Epidermal melanocyte (primary cell): Measurements from ENCODE around the gene GNPDA2.

Source experiments
- DNase-seq: peaks from one replicate; pipeline ENCODE4 v3.0.0; 2011; ENCODE audit warnings: low spot score; ENCODE audit not compliant: insufficient read length

Gene GNPDA2

DNA sequence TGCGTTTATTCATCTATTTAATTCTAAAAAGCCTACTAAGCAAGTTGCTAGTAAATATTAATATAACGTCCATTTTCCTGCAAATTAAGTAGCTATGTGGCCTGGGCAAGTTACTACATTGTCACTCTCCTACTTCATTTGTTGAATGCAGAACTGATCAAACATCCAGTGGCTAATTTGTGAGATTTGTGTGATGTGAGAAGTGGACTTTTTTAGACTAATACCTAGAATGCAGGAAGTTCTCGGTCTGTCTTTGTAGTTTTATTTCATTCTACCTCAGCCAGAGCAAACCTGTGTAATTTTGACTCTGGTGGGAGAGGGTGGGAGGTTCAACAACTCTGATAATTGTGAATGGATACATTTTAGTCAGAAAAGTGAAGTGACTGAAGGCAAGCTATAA is 47.3 kb downstream of the GNPDA2 start:
- no peak for DNase-seq

DNA sequence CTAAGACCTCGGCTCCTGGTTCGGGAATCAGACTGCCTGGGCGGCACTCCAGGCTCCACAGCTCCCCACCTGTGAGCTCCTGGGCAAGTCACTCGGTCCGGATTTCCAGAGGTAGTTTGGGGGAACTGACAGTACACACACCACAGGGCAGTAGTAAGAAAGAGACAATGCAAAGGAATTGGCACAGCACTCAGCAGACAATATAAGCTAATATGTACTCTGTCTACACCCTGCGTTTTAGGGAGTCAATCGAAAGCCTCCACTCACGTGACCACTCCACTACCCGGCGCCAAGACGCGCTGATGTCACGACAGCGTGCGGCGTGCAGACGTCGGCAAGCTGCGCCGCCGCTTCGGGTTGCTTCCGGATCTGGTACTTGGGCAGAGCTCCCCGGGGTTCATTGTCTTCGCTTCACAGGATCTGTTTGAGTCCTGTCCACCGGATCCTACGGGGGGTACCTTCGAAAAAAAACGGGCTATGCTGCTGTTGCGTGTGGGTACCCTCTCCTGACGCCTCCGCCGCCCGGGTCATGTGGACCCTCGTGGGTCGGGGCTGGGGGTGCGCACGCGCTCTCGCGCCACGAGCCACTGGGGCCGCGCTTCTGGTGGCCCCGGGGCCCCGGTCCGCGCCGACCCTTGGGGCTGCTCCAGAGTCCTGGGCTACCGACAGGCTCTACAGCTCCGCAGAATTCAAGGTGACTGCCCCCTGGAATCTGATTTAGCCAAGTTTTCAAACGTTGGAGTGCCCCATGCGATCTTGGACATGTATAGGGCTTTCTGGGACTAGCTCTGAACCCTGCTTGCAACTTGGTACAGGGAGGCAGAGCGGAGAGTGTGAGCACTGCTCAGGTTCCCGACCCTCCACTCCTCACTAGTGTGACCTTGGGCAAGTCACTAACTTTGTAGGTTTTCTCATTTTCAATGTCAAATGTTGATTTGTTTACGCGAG is 48.0 kb downstream of the GNPDA2 start, which contains the start of gene GUF1:
Gene GUF1 (plus strand): TSS at position 327 of the 948 bp plus-strand sequence. CDS start 203 bp downstream, at position 530.
- DNase-seq = peak; percentile 52

DNA sequence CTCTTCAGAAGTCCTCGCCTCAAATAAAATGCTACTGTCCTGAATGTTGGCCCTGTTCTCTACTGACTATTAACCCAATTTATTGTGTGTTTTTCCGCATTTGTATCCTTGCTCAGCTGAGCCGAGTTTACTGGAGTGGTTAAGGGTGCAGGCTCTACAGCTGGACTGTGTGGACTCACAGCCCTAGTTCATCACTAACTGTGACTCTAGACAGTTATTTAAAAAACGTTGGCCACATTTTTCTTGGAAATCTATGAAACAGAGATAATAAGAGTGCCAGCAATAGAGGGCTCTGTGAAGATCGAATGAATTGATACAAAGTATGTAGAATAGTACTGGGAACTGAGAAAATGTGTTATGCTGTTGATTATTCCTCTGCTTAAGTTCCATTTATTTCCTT is 51.0 kb downstream of the GNPDA2 start:
- DNase-seq = no peak

DNA sequence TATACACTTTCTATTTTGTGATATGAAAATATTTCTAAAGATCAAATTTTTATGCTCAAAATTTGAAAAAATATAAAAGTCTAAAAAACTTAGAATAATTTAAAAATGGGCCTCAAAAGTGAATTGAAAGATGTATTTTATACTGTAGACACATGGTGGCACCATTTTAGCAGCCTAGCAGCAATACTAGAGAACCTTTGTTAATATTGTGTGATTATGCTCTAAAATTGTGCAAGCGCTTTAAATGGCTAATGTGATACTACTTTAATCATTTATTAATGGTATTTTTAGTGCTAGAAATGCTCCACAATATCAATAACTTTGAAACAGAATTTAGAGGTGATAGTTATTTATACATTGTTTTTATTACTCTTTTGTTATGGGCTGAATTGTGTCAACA is 51.9 kb downstream of the GNPDA2 start:
- DNase-seq = no peak

DNA sequence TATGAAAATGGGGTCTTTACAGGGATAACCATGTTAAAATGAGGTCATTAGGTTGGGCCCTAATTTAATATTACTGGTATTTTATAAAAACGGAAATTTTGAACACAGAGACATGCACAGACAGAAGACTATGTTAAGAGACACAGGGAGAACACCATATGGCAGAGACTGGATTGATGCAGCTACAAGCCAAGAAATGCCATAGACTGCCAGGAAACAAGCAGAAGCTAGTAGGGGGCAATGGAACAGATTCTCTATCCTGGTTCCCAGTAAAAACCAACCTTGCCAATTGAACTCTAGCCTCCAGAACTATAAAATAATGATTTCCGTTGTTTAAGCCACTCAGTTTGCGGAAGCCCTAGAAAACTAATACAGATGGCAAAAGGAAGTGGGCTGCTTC is 54.7 kb downstream of the GNPDA2 start:
- DNase-seq = no peak

DNA sequence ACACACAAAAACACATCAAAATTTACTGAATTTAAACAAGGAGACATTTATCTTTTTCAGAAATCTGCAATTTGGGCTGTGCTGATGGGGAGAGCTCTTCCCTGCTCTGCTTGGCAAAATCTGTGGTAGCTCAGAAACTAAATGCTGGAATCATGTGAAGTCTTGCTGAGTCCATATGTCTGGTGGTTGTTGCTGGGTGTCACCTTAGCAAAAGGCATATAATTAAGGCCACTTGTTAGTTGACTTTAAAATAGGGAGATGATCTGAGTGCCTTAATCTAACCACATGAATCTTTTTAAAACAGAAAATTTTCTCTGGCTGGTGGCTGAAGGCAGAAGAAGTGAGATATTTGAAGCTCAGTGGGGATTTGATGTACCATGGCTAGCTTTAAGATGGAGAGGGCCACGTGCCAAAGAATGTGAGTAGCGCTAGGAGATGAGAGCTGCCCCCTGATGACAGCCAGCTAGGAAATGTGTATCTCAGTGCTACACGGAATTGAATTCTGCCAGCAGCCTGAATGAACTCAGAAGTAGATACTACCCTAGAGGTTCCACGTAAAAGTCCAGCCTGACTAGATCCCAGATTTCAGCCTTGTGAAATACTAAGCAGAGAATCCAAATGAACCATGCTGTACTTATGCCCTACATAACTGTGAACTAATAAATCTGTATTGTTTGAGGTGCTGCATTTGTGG is 55.7 kb downstream of the GNPDA2 start:
- DNase-seq = no peak

DNA sequence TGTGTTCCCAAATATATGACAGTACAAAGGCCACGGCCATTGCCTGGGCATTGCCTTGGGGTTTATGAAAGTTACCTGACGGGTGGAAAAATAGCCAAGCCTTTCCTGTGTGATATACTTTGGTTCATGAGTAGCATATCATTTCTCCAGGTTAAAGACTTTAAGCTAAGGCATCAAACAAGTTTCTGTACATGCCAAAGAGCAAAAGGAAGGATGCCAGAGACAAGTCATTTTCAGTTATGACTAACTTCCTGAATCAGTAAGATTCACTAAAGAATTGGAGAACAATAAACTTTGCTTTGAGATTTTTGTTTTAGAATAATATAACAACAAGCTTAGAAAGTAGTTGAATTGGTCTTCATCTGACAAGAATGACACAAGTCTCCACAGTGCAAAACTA is 57.8 kb downstream of the GNPDA2 start:
- DNase-seq = no peak

DNA sequence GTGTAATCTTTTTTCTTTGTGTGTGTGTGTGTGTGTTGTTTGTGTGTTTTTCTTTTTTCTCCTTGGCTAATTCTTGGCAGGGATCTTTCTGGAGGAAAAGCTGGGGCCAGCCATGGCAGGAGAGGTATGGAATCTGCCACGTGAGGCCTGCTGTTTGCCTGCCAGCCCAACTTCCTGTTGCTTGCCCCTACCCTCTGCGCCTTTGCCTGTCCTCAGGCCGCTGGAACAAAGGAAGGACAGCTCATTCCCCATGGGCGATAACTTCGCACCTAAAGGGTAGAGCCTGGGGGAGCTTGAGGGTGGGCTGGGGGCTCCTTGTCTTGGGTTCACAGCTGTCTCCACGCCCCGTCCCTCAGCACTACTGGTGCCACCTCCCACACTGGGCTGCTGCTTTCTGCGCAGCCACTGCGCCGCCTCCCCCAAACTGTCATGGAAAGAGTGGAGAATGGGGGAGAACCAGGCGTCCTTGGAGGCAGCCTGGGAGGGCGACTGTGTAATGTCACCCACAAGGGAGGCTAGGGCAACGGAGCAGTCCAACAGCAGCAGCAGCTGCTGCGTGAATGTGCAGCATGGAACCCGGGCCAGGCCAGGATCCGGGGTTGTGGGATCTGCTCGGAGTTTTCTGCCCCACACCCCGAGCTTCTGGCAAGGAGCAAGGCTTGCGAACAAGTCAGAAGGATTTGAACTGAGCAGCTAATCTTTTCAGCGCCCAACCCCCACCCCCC is 62.7 kb downstream of the GNPDA2 start:
- DNase-seq = no peak

DNA sequence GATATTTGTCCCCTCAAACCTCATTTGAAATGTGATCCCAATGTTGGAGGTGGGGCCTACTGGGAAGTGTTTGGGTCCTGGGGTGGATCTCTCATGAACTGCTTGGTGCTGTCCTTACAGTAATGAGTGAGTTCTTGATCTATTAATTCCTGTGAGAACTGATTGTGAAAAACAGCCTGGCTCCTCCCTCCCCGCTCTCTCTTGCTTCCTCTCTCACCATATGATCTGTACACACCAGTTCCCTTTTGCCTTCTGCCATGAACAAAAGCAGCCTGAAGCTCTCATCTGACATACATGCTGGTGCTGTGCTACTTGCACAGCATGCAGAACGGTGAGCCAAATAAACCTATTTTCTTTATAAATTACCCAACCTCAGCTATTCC is 63.7 kb downstream of the GNPDA2 start:
- DNase-seq = no peak

DNA sequence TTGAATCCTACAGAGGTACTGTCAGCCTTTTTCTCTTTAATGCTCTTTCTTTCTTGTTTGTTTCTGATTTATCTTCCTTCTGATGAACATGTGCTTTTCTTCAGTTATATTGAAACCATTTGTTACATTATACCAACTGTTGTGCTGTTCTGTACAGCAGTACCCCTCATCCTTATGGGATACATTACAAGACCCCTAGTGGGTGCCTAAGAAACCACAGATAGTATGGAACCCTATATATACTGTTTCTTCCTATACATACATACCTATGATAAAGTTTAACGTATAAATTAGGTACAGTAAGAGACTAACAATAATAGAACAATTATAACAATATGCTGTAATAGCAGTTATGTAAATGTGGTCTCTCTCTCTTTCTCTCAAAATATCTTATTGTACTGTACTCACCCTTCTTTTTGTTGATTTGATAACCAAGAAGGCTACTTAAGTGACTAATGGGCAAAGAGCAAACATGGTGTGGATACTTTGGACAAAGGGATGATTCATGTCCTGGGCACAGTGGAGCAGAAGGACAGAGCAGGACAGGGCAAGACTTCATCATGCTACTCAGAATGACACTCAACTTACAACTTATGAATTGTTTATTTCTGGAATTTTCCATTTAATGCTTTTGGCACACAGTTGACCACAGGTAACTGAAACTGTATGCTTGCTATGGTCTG is 64.3 kb downstream of the GNPDA2 start:
- no peak for DNase-seq

DNA sequence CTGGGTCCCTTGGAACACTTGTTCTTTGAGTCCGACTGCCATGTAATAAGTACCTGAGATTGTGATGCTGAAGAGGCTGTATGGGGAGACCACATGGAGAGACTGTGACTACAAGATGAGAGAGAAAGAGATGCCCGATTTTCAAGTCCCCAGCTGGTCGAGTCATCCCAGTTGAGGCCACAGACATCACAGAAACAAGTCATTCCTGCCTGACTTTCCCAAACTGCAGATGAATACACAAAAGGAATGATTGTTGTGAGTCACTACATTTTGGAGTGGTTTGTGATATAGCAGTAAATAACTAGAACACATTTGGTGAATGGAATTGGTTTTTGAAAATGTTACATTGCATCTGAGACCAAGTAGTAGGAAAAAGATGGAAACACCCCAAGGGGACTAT is 66.0 kb downstream of the GNPDA2 start:
- no peak for DNase-seq

DNA sequence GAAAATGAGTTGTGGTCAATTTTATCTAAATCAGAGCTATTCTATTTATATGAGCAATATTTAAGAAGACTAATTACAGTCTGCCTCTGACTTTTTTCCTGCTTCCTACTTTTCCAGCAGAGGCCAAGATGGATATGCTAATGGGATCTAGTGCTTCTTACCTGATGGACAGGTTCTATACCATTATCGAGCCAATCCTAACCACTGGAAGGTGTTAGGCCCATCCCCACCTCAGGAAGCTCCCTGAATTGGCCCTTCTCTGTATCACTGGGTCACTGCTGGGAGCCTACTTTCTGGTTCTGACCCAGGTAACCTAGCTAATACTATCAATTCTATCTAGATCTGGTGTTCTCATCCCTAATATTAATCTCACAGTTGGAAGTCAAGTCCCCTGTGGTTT is 74.4 kb downstream of the GNPDA2 start:
- DNase-seq = no peak
